ENCODE measurements around the gene G3BP2. TPM values are rescaled to one million over a fixed set of nuclear protein-coding genes. Genes with fewer than 3 reads are reported as not detected.

G3BP2 gene
- total RNA-seq, 4 donors from 2014 or later, result 51.5 to 90.2 (median 65.1) TPM

DNA sequence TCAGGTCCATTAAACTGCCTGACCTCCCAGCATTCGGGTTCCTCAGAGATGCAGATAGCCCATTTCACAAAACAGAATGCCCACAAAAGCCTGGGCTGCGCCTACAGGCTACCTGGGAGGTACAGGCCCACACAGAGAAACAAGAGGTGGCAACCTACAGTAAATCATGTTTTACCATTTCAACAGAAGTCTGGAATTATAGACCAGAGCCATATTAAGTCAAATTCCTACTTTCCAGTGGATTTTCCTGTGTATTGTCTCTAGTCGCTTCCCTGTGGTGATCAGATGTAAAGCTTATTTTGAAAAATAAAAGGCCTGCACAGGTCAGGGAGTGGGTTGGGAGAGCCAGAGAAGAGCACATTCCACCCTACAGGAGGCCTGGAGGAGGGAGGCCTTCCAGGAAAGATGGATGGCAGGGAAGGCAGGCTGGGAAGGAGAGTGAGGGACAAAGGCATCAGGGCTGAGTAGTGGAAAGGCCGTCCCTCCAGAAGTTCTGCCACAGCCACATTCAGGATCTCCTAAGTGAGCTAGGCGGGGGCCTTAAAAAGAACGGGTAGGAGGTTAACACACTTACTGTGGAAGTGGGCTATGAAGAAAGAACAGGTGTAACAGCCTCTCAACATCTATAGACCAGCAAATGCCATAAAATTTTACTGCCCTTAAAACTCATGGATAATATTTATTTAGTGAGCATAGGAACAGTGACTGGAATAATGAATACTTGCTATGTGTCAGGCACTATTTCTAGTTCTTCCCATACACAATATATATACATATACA is 32.2 kb upstream of the G3BP2 start:
- Histone ChIP-seq H3K4me1 (no peaks in the 10 kb centered on the region), H3K27ac (no peak overlapping the region), H3K36me3 (peaks cover 0 to 5% (median 0%) of the 10 kb centered on the region in 3 donors), H3K27me3 (no peaks in the 10 kb centered on the region), H3K9me3 (no peaks in the 10 kb centered on the region), H3K4me3 (no peak overlapping the region)
- WGBS, 2 donors, result 90 to 92% methylated on average over 5 to 6 of the region's 6 CpGs
- no peak for DNase-seq
- intact Hi-C loops (cut with DNase I), result no loop called here
- TF ChIP-seq, protein P1, sequence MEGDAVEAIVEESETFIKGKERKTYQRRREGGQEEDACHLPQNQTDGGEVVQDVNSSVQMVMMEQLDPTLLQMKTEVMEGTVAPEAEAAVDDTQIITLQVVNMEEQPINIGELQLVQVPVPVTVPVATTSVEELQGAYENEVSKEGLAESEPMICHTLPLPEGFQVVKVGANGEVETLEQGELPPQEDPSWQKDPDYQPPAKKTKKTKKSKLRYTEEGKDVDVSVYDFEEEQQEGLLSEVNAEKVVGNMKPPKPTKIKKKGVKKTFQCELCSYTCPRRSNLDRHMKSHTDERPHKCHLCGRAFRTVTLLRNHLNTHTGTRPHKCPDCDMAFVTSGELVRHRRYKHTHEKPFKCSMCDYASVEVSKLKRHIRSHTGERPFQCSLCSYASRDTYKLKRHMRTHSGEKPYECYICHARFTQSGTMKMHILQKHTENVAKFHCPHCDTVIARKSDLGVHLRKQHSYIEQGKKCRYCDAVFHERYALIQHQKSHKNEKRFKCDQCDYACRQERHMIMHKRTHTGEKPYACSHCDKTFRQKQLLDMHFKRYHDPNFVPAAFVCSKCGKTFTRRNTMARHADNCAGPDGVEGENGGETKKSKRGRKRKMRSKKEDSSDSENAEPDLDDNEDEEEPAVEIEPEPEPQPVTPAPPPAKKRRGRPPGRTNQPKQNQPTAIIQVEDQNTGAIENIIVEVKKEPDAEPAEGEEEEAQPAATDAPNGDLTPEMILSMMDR (IDR thresholded peaks at IDR 0.05), result no peak
- TF ChIP-seq POLR2A (IDR thresholded peaks at IDR 0.05), result no peak

DNA sequence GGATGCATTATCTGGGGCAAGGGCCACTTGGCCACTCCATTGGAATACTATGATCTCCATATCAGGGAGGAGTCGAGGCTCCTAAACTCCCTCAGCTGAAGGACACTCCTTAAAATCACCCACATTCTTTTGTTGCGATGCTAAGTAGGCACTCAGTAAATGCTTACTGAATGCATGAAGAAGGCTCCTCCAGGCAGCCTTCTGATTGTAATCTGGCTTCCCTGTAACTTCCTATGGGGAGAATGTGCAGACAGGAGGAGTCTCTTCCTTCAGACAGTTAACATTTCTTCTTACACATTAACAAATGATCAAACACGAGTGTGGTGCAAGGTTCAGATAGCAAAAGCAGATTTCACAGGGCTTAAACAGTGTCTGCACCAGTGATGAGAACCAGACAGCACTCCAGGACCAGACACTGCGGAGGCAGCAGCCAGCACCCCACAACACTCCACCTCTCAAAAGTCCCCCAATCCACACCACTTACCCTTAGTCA is 29.8 kb upstream of the G3BP2 start:
- Histone ChIP-seq H3K4me1 (no peaks in the 10 kb centered on the region), H3K27me3 (no peaks in the 10 kb centered on the region), H3K4me3 (no peak overlapping the region), H3K27ac (no peak overlapping the region), H3K9me3 (no peaks in the 10 kb centered on the region), H3K36me3 (peaks cover 0 to 5% (median 0%) of the 10 kb centered on the region in 3 donors)
- no peak for DNase-seq
- intact Hi-C loops (cut with DNase I), result no loop called here
- no peak for TF ChIP-seq POLR2A (IDR thresholded peaks at IDR 0.05)
- TF ChIP-seq, protein P1 (IDR thresholded peaks at IDR 0.05), result no peak
- 70 to 83% methylated on average over 4 of the region's 4 CpGs for WGBS, 2 donors

GRCh38 chr4:75699299-75699698 is 26.1 kb upstream of the G3BP2 start:
- 0% methylated on average over 1 of the region's 1 CpG for WGBS, 2 donors
- intact Hi-C loops (cut with DNase I), result no loop called here
- peaks cover 0 to 3% (median 0%) of the 10 kb centered on the region in 3 donors for H3K36me3 ChIP-seq
- H3K9me3 ChIP-seq, result no peaks in the 10 kb centered on the region
- H3K4me3 ChIP-seq, result no peak overlapping the region
- no peak for DNase-seq
- no peak for TF ChIP-seq POLR2A (IDR thresholded peaks at IDR 0.05)
- TF ChIP-seq, protein P1 (IDR thresholded peaks at IDR 0.05), result no peak
- H3K4me1 ChIP-seq, result peaks cover 0 to 9% (median 0%) of the 10 kb centered on the region in 3 donors
- no peak overlapping the region for H3K27ac ChIP-seq
- H3K27me3 ChIP-seq, result no peaks in the 10 kb centered on the region

GRCh38 chr4:75698963-75699228 is 25.7 kb upstream of the G3BP2 start:
- no peak overlapping the region for H3K4me3 ChIP-seq

More at GRCh38 chr4:75698963-75699228, 25.7 kb upstream of the G3BP2 start:
- peaks cover 0 to 7% (median 0%) of the 10 kb centered on the region in 3 donors for H3K36me3 ChIP-seq
- peaks cover 0 to 9% (median 0%) of the 10 kb centered on the region in 3 donors for H3K4me1 ChIP-seq
- no peak for DNase-seq
- H3K27ac ChIP-seq, result peak overlapping the region in 2 of 4 donors; percentile 35 to 74
- H3K9me3 ChIP-seq, result no peaks in the 10 kb centered on the region
- intact Hi-C loops (cut with DNase I), result no loop called here
- 58 to 61% methylated on average over 2 of the region's 2 CpGs for WGBS, 2 donors
- TF ChIP-seq, protein P1 (IDR thresholded peaks at IDR 0.05), result no peak
- TF ChIP-seq POLR2A (IDR thresholded peaks at IDR 0.05), result no peak
- H3K27me3 ChIP-seq, result no peaks in the 10 kb centered on the region

All from esophagus squamous epithelium (tissue), 5 donors.